Measurements from ENCODE around the gene LRRC52.

LRRC52 gene

GRCh38 chr1:165570078-165570477 is 26.3 kb downstream of the LRRC52 start:
- H3K9me2 ChIP-seq (replicated peaks; ENCODE audit: low read depth, low read length), result no peaks in the 10 kb centered on the region
- H3K79me2 ChIP-seq (ENCODE audit: insufficient read depth, low read length), result no peaks in the 10 kb centered on the region
- no peaks in the 10 kb centered on the region for H3K36me3 ChIP-seq (ENCODE audit: insufficient read depth, low read length)
- no peaks in the 10 kb centered on the region for H4K20me1 ChIP-seq (ENCODE audit: insufficient read depth, low read length, poor library complexity, severe bottlenecking)
- no peaks in the 10 kb centered on the region for H3F3A ChIP-seq (ENCODE audit: low read depth)
- no peak overlapping the region for H3K9ac ChIP-seq (ENCODE audit: low read depth, low read length, poor library complexity, severe bottlenecking)
- H3K9me3 ChIP-seq (ENCODE audit: insufficient read depth, low read depth, low read length), result no peaks in the 10 kb centered on the region
- TF ChIP-seq EZH2phosphoT487 (IDR thresholded peaks at IDR 0.05; ENCODE audit: borderline replicate concordance), result no peak
- TF ChIP-seq, protein P1, sequence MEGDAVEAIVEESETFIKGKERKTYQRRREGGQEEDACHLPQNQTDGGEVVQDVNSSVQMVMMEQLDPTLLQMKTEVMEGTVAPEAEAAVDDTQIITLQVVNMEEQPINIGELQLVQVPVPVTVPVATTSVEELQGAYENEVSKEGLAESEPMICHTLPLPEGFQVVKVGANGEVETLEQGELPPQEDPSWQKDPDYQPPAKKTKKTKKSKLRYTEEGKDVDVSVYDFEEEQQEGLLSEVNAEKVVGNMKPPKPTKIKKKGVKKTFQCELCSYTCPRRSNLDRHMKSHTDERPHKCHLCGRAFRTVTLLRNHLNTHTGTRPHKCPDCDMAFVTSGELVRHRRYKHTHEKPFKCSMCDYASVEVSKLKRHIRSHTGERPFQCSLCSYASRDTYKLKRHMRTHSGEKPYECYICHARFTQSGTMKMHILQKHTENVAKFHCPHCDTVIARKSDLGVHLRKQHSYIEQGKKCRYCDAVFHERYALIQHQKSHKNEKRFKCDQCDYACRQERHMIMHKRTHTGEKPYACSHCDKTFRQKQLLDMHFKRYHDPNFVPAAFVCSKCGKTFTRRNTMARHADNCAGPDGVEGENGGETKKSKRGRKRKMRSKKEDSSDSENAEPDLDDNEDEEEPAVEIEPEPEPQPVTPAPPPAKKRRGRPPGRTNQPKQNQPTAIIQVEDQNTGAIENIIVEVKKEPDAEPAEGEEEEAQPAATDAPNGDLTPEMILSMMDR (conservative IDR thresholded peaks at IDR 0.05; ENCODE audit: low read length), result no peak
- no peak overlapping the region for H3K4me2 ChIP-seq (ENCODE audit: low read depth, low read length, poor library complexity, severe bottlenecking)
- no peak overlapping the region for H3K4me3 ChIP-seq (ENCODE audit: low read length, poor library complexity, severe bottlenecking)
- H3K27me3 ChIP-seq (ENCODE audit: insufficient read depth, low read length, poor library complexity, severe bottlenecking), result no peaks in the 10 kb centered on the region
- H2AFZ ChIP-seq (ENCODE audit: low read length), result no peak overlapping the region
- no peaks in the 10 kb centered on the region for H3K4me1 ChIP-seq (ENCODE audit: insufficient read depth, low read length, poor library complexity, severe bottlenecking)

- Histone ChIP-seq H3K9me3 (ENCODE audit: insufficient read depth, low read depth, low read length) (no peaks in the 10 kb centered on the region), H3K4me2 (ENCODE audit: low read depth, low read length, poor library complexity, severe bottlenecking) (no peak overlapping the region), H4K20me1 (ENCODE audit: insufficient read depth, low read length, poor library complexity, severe bottlenecking) (no peaks in the 10 kb centered on the region), H3F3A (ENCODE audit: low read depth) (no peaks in the 10 kb centered on the region), H3K4me3 (ENCODE audit: low read length, poor library complexity, severe bottlenecking) (no peak overlapping the region), H3K4me1 (ENCODE audit: insufficient read depth, low read length, poor library complexity, severe bottlenecking) (no peaks in the 10 kb centered on the region), H3K9me2 (replicated peaks; ENCODE audit: low read depth, low read length) (no peaks in the 10 kb centered on the region), H3K36me3 (ENCODE audit: insufficient read depth, low read length) (no peaks in the 10 kb centered on the region), H3K9ac (ENCODE audit: low read depth, low read length, poor library complexity, severe bottlenecking) (no peak overlapping the region), H3K79me2 (ENCODE audit: insufficient read depth, low read length) (no peaks in the 10 kb centered on the region), H3K27me3 (ENCODE audit: insufficient read depth, low read length, poor library complexity, severe bottlenecking) (no peaks in the 10 kb centered on the region), H2AFZ (ENCODE audit: low read length) (no peak overlapping the region)
- TF ChIP-seq, protein P1 (conservative IDR thresholded peaks at IDR 0.05; ENCODE audit: low read length), result no peak
- TF ChIP-seq EZH2phosphoT487 (IDR thresholded peaks at IDR 0.05; ENCODE audit: borderline replicate concordance), result no peak
These were observed 30.0 kb downstream of the LRRC52 start for GRCh38 chr1:165573787-165574186.

- Histone ChIP-seq H3K36me3 (ENCODE audit: insufficient read depth, low read length) (no peaks in the 10 kb centered on the region), H3K4me3 (ENCODE audit: low read length, poor library complexity, severe bottlenecking) (no peak overlapping the region), H3K9me2 (replicated peaks; ENCODE audit: low read depth, low read length) (no peaks in the 10 kb centered on the region), H3K9me3 (ENCODE audit: insufficient read depth, low read depth, low read length) (no peaks in the 10 kb centered on the region), H4K20me1 (ENCODE audit: insufficient read depth, low read length, poor library complexity, severe bottlenecking) (no peaks in the 10 kb centered on the region), H2AFZ (ENCODE audit: low read length) (no peak overlapping the region), H3K4me1 (ENCODE audit: insufficient read depth, low read length, poor library complexity, severe bottlenecking) (no peaks in the 10 kb centered on the region), H3K4me2 (ENCODE audit: low read depth, low read length, poor library complexity, severe bottlenecking) (no peak overlapping the region), H3F3A (ENCODE audit: low read depth) (no peaks in the 10 kb centered on the region), H3K9ac (ENCODE audit: low read depth, low read length, poor library complexity, severe bottlenecking) (no peak overlapping the region), H3K27me3 (ENCODE audit: insufficient read depth, low read length, poor library complexity, severe bottlenecking) (no peaks in the 10 kb centered on the region), H3K79me2 (ENCODE audit: insufficient read depth, low read length) (no peaks in the 10 kb centered on the region)
- TF ChIP-seq EZH2phosphoT487 (IDR thresholded peaks at IDR 0.05; ENCODE audit: borderline replicate concordance), result no peak
- TF ChIP-seq, protein P1 (conservative IDR thresholded peaks at IDR 0.05; ENCODE audit: low read length), result no peak
These were observed 30.5 kb downstream of the LRRC52 start for GRCh38 chr1:165574295-165574694.
